ENCODE data around the gene NSFL1C.

The NSFL1C gene

GRCh38 chr20:1484438-1485116 is 17.9 kb upstream of the NSFL1C start:
- H3K27ac ChIP-seq (ENCODE audit: low read depth, low read length, severe bottlenecking) = no peak overlapping the region
- H3K9me3 ChIP-seq (ENCODE audit: control insufficient read depth, low read length) = no peaks in the 10 kb centered on the region
- WGBS, 2 experiments (ENCODE audit: insufficient coverage in 2 of 2) = 86 to 94% methylated on average over 3 to 4 of the region's 5 CpGs
- no peaks in the 10 kb centered on the region for H3K36me3 ChIP-seq (ENCODE audit: control insufficient read depth, insufficient read depth, low read length)
- no peaks in the 10 kb centered on the region for H3K4me1 ChIP-seq (ENCODE audit: control insufficient read depth, insufficient read depth, low read length, poor library complexity, severe bottlenecking)
- H3K4me3 ChIP-seq (ENCODE audit: extremely low read depth, insufficient read depth, low read length, poor library complexity, severe bottlenecking) = no peak overlapping the region

GRCh38 chr20:1479831-1480595 is 13.4 kb upstream of the NSFL1C start:
- Histone ChIP-seq H3K27ac (ENCODE audit: low read depth, low read length, severe bottlenecking) (no peak overlapping the region), H3K4me1 (ENCODE audit: control insufficient read depth, insufficient read depth, low read length, poor library complexity, severe bottlenecking) (peaks cover 9% of the 10 kb centered on the region), H3K36me3 (ENCODE audit: control insufficient read depth, insufficient read depth, low read length) (no peaks in the 10 kb centered on the region), H3K9me3 (ENCODE audit: control insufficient read depth, low read length) (no peaks in the 10 kb centered on the region), H3K4me3 (ENCODE audit: extremely low read depth, insufficient read depth, low read length, poor library complexity, severe bottlenecking) (no peak overlapping the region)
- WGBS, 2 experiments (ENCODE audit: insufficient coverage in 2 of 2) = 87 to 95% methylated on average over 4 to 7 of the region's 9 CpGs

- peaks cover 11% of the 10 kb centered on the region for H3K4me1 ChIP-seq (ENCODE audit: control insufficient read depth, insufficient read depth, low read length, poor library complexity, severe bottlenecking)
- no peak overlapping the region for H3K4me3 ChIP-seq (ENCODE audit: extremely low read depth, insufficient read depth, low read length, poor library complexity, severe bottlenecking)
- WGBS, 2 experiments (ENCODE audit: insufficient coverage in 2 of 2) = 88 to 92% methylated on average over 3 to 4 of the region's 4 CpGs
- no peak overlapping the region for H3K27ac ChIP-seq (ENCODE audit: low read depth, low read length, severe bottlenecking)
- H3K9me3 ChIP-seq (ENCODE audit: control insufficient read depth, low read length) = no peaks in the 10 kb centered on the region
- H3K36me3 ChIP-seq (ENCODE audit: control insufficient read depth, insufficient read depth, low read length) = no peaks in the 10 kb centered on the region
These were observed 11.9 kb upstream of the NSFL1C start for GRCh38 chr20:1478566-1478965.

GRCh38 chr20:1477896-1478490 is 11.3 kb upstream of the NSFL1C start:
- Histone ChIP-seq H3K9me3 (ENCODE audit: control insufficient read depth, low read length) (no peaks in the 10 kb centered on the region), H3K4me3 (ENCODE audit: extremely low read depth, insufficient read depth, low read length, poor library complexity, severe bottlenecking) (no peak overlapping the region), H3K36me3 (ENCODE audit: control insufficient read depth, insufficient read depth, low read length) (no peaks in the 10 kb centered on the region), H3K4me1 (ENCODE audit: control insufficient read depth, insufficient read depth, low read length, poor library complexity, severe bottlenecking) (peaks cover 12% of the 10 kb centered on the region), H3K27ac (ENCODE audit: low read depth, low read length, severe bottlenecking) (no peak overlapping the region)
- WGBS, 2 experiments (ENCODE audit: insufficient coverage in 2 of 2) = 90 to 97% methylated on average over 7 of the region's 7 CpGs

GRCh38 chr20:1474817-1475603 is 8.4 kb upstream of the NSFL1C start:
- Histone ChIP-seq H3K4me1 (ENCODE audit: control insufficient read depth, insufficient read depth, low read length, poor library complexity, severe bottlenecking) (peaks cover 12% of the 10 kb centered on the region), H3K4me3 (ENCODE audit: extremely low read depth, insufficient read depth, low read length, poor library complexity, severe bottlenecking) (no peak overlapping the region), H3K36me3 (ENCODE audit: control insufficient read depth, insufficient read depth, low read length) (no peaks in the 10 kb centered on the region), H3K27ac (ENCODE audit: low read depth, low read length, severe bottlenecking) (no peak overlapping the region), H3K9me3 (ENCODE audit: control insufficient read depth, low read length) (no peaks in the 10 kb centered on the region)
- 87 to 92% methylated on average over 4 of the region's 4 CpGs for whole genome bisulfite sequencing, 2 experiments (ENCODE audit: insufficient coverage in 2 of 2)

GRCh38 chr20:1474325-1474724 is 7.7 kb upstream of the NSFL1C start:
- peaks cover 12% of the 10 kb centered on the region for H3K4me1 ChIP-seq (ENCODE audit: control insufficient read depth, insufficient read depth, low read length, poor library complexity, severe bottlenecking)
- H3K4me3 ChIP-seq (ENCODE audit: extremely low read depth, insufficient read depth, low read length, poor library complexity, severe bottlenecking) = no peak overlapping the region
- no peak overlapping the region for H3K27ac ChIP-seq (ENCODE audit: low read depth, low read length, severe bottlenecking)
- H3K36me3 ChIP-seq (ENCODE audit: control insufficient read depth, insufficient read depth, low read length) = no peaks in the 10 kb centered on the region
- 90 to 93% methylated on average over 4 to 7 of the region's 8 CpGs for WGBS, 2 experiments (ENCODE audit: insufficient coverage in 2 of 2)
- H3K9me3 ChIP-seq (ENCODE audit: control insufficient read depth, low read length) = no peaks in the 10 kb centered on the region

- WGBS, 2 experiments (ENCODE audit: insufficient coverage in 2 of 2) = 84 to 88% methylated on average over 9 of the region's 13 CpGs
These were observed 6.9 kb upstream of the NSFL1C start for GRCh38 chr20:1473246-1474220.

GRCh38 chr20:1472556-1473245 is 6.1 kb upstream of the NSFL1C start:
- 84 to 96% methylated on average over 5 to 9 of the region's 9 CpGs for WGBS, 2 experiments (ENCODE audit: insufficient coverage in 2 of 2)
- H3K4me1 ChIP-seq (ENCODE audit: control insufficient read depth, insufficient read depth, low read length, poor library complexity, severe bottlenecking) = peaks cover 3% of the 10 kb centered on the region
- H3K27ac ChIP-seq (ENCODE audit: low read depth, low read length, severe bottlenecking) = no peak overlapping the region
- no peaks in the 10 kb centered on the region for H3K9me3 ChIP-seq (ENCODE audit: control insufficient read depth, low read length)
- no peak overlapping the region for H3K4me3 ChIP-seq (ENCODE audit: extremely low read depth, insufficient read depth, low read length, poor library complexity, severe bottlenecking)
- no peaks in the 10 kb centered on the region for H3K36me3 ChIP-seq (ENCODE audit: control insufficient read depth, insufficient read depth, low read length)

More at GRCh38 chr20:1473246-1474220, 6.9 kb upstream of the NSFL1C start:
- no peak overlapping the region for H3K27ac ChIP-seq (ENCODE audit: low read depth, low read length, severe bottlenecking)
- no peak overlapping the region for H3K4me3 ChIP-seq (ENCODE audit: extremely low read depth, insufficient read depth, low read length, poor library complexity, severe bottlenecking)
- peaks cover 8% of the 10 kb centered on the region for H3K4me1 ChIP-seq (ENCODE audit: control insufficient read depth, insufficient read depth, low read length, poor library complexity, severe bottlenecking)
- no peaks in the 10 kb centered on the region for H3K9me3 ChIP-seq (ENCODE audit: control insufficient read depth, low read length)
- no peaks in the 10 kb centered on the region for H3K36me3 ChIP-seq (ENCODE audit: control insufficient read depth, insufficient read depth, low read length)

GRCh38 chr20:1471242-1471641 is 4.6 kb upstream of the NSFL1C start:
- 100% methylated on average over 1 of the region's 2 CpGs for WGBS, 2 experiments (ENCODE audit: insufficient coverage in 2 of 2)
- Histone ChIP-seq H3K4me1 (ENCODE audit: control insufficient read depth, insufficient read depth, low read length, poor library complexity, severe bottlenecking) (peaks cover 7% of the 10 kb centered on the region), H3K27ac (ENCODE audit: low read depth, low read length, severe bottlenecking) (no peak overlapping the region), H3K36me3 (ENCODE audit: control insufficient read depth, insufficient read depth, low read length) (no peaks in the 10 kb centered on the region), H3K4me3 (ENCODE audit: extremely low read depth, insufficient read depth, low read length, poor library complexity, severe bottlenecking) (no peak overlapping the region), H3K9me3 (ENCODE audit: control insufficient read depth, low read length) (no peaks in the 10 kb centered on the region)
